LHCN-M2 (cell line): ENCODE results near the gene ACTL7A. TPM values are rescaled to one million over a fixed set of nuclear protein-coding genes. Genes with fewer than 3 reads are reported as not detected.
"Not testable (repeated sequence)": the region's sequence is repeated elsewhere in the genome, so short reads cannot be mapped to it uniquely, and the experiment has no call there.

Source experiments
- DNase-seq: peaks from one replicate; pipeline ENCODE4 v3.0.0-alpha.2; 2012; ENCODE audit warnings: low read depth
- total RNA-seq: library from RNA; depleted of rRNA; stranded (reverse); fragments of >200 nt; gene quantifications from 2 replicates; pipeline ENCODE4 v1.2.3, GENCODE V29; 2014

Gene ACTL7A
- total RNA-seq, 1 experiment from 2014 or later = not detected

DNA sequence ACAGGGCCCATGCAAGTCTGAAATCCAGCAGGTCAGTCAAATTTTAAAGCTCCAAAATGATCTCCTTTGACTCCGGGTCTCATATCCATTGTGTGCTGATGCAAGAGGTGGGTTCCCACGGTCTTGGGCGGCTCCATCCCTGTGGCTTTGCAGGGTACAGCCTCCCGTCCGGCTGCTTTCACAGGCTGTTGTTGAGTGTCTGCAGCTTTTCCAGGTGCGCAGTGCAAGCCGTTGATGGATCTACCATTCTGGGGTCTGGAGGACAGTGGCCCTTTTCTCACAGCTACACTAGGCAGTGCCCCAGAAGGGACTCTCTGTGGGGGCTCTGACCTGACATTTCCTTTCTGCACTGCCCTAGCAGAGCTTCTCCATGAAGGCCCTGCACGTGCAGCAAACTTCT is 13.8 kb upstream of the ACTL7A start:
- DNase-seq = not testable (repeated sequence)

DNA sequence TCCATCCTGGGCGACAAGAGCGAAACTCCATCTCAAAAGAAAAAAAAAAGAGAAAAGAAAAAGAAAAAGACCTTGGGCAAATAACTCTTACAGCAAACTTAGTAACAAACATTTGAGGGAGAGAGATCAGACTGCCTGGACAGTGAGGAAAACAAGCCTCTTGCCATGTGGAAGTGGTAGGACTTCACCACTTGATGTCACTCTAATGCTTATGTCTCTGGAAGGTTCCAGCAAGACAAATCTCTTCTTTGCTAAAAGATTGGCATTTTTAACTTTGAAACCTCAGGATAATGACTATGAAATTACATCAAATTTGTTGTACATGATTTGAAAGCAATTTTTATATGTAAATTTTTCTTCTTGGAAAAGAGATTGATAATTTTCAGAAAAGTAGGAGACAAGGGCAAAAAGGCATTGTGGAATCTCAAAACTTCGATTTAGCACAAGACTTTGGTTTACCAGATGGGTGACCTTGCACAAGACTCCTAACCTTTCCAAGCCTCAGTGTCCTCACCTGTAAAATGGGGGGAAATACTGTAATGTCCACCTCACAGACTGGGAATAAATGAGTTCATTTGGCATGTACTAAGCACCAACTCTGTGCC is 11.7 kb upstream of the ACTL7A start:
- DNase-seq = peak; percentile 31

DNA sequence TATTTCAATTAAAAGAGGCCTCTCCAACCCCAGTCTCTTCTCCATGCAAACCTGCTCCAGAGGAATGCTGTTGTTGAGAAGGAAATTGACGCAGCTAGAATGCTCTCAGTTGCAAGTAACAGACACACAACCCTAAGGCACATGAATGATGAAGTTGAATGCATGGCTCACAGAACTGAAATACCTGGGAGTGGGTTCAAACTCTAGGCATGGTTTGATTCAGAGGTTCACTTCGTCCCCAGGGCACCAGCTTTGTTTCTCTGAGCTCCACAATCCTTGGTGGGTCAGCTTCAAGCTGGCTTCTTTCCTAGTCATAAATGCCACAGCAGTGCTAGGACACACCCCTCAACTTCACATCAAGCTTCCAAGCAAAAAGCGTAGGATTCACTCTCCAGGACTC is 10.9 kb upstream of the ACTL7A start:
- no peak for DNase-seq

DNA sequence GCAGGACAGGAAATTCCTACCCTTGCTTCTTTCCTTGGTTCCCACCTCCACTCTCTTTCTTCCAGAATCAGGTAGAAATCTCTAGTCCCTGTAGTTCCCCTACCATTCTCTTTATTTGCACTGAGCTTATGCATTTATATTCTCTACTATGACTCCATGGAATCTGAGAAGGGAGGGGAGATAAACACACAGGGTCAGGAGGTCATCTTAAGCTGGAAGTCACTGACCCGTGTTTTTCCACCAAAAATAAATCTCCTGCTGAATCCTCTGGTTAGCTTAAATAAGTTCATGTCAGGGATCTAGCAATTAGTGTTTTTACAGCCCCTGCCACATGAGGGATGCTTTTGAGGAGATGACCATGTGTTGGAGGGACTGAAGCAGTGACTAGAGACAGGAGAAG is 10.0 kb upstream of the ACTL7A start:
- DNase-seq = no peak

DNA sequence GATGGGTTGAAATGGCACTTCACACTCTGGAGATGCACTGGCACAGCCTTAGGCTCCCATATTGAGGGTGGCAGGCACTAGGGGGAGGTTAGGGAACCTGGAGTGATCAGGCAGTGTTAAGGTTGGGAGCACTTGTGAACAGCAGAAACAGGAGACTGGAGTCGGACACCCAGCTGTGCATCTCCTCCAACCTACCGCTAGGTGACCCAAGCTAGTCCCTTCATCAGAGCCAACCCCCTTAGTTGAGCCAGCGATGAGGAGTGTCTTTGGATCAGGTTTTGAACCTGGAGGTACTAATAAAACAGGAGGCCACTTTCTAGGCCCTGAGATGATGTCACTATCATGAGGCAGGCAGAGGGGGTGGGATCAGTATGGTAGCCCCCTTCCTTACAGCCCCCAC is 8.0 kb upstream of the ACTL7A start:
- no peak for DNase-seq

DNA sequence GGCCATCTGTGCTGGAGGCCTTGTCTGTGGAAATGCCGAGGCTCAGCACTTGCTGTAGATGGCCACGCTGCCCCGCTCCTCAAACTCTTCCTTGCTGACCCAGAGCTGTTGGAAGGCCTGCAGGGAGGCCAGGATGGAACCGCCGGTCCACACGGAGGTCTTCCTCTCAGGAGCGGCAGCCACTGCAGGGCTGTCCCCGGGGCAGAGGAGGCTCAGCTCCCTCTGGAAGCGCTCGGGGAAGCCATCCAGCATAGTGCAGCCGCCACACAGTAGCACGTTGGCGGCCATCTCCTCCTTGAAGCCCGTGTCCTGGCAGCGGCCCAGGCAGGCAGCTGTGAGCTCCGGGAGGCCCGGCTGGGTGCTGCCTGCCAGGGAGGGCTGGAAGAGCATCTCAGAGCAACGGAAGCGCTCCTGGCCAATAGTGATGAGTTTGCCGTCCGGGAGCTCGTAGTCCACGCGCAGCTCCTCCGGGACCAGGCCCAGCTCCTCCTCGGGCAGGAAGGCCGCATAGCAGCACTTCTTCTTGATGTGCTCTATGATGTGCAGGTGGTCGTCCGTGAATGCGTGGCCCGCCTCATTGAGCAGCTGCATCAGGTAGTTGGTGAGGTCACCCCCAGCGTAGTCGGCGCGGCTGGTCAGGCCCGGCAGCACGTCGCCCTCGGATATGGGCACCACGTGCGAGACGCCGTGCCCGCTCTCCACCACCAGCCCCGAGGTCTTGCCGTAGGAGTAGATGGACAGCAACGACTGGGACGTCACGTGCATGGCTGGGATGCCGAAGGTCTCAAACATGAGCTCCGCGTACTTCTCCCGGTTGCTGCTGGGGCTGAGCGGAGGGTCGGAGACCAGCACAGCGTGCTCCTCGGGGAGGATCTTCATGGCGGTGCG is 7.2 kb upstream of the ACTL7A start:
- DNase-seq = no peak

DNA sequence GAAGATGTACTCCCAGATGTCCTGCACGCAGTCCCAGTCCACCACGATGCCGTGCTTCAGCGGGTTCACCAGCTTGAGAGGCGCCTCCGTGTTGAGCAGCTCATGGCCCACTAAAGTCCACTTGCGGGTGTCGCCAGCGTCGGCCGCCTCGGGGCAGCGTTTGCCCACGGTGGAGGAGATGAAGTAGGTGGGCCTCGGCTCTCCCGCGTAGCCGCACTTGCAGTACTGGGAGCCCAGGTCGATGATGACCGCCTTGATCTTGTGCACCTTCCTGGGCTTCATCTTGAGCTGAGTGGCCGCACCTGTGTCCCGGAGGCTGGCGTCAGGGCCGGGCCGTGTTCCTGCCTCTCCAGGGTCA is 6.6 kb upstream of the ACTL7A start:
- DNase-seq = no peak

DNA sequence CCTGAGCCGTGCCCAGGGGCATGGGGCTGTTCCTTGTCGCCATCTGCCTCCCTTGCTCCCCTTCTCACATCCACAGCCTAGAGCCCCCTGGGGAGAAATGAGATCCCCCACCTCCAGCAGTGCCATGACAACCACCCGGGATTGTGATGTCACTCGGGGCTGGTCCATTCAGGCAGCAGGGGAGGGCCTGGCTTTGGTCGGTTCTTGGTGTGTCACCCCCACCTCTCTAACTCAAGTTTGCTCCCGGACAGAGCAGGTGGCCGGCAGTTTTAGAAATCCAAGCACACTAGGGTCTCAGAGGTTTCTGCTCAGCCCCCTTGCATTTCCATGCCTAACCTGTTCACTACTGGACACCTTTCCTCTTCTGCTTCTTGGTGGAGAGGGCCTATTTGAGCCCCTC is 6.2 kb upstream of the ACTL7A start, which contains the start of gene ACTL7B:
TSS of gene ACTL7B (minus strand) at position 99 of the 400 bp plus-strand sequence. CDS start at position 43, 56 bp downstream.
- DNase-seq = no peak

DNA sequence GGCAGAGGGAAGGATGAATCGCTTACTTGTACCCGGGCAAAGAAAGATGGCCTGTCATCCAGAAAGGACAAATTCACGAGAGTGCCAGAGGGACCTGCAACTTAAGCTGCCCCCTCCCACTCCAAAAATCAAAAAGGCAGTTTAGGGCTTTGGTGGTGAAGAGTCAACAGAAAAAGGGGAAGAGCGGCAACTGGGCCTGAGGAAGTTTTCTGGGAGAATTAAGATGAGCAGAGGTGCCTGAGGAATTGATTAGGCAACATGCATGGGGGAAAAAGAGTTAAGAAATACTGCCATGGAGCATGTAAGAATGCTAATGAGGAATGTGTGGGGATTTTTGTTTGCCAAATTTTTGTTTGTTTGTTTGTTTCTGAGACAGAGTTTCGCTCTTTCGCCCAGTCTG is 4.5 kb upstream of the ACTL7A start:
- no peak for DNase-seq

DNA sequence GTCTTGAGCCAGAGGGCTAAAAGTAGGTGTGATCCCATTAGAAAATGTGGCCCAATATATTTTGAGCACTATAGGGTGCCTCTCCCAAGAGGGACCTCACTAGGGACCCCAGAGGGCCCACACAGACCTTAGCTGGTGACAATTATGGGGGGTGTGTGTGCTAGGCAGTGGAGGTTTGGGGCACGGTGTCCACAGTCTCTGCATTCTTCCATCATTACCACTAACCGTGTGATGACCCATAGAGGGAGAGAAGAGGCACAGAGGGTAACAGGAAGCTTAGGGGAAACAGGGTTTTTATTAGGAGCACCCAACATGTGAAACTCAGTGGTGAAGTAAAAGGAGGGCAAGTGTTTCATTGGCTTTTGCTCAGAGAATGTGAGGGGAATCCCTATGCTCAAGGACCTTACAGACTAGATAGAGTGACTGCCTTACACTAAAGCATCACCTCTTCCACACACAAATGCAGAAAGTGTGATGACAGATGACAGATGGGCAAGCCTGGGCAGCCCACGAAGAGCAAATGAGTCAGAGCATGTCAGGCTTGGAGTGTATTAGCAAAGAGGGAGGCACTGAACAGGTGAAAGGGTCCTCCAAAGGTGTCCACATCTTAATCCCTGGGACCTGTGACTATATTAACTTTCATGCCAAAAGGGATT is 2.5 kb upstream of the ACTL7A start:
- peak; percentile 61 for DNase-seq

DNA sequence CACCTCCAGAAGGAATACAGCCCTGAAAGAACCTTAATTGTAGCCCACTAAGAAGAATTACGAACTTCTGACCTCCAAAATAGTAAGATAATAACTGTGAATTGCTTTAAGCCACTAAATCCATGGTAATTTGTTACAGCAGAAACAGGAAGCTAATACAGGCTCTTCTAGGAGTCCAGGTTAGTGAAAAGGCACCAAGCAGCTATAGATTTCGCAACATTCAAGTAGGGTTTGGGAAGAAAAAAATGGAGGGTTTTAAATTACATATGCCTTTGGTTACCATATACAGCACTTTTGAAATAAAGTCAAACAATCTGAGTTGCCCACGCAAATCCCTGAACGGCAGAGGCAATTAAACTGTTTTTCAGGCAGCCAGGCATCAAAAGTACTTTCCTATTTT is 1.7 kb upstream of the ACTL7A start:
- DNase-seq = no peak

DNA sequence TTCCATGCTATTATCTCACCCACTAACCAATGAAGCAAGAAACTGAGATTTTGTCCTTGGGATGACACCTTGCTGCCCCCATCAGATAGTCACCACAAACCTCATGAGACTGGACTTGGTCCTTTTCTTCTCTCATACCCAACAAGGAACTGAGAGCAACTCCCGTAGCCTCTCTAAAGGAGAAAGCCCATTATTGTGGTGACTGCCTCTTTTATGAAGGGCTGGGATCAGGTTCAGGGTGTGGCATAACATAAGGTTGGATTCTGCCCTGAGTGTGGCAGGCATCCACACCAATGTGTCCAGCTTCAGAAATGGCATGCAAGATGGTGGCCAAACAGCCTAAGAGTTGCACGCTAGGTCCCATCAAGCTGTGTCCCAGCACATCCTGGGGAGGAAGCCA is 1.3 kb upstream of the ACTL7A start:
- no peak for DNase-seq

DNA sequence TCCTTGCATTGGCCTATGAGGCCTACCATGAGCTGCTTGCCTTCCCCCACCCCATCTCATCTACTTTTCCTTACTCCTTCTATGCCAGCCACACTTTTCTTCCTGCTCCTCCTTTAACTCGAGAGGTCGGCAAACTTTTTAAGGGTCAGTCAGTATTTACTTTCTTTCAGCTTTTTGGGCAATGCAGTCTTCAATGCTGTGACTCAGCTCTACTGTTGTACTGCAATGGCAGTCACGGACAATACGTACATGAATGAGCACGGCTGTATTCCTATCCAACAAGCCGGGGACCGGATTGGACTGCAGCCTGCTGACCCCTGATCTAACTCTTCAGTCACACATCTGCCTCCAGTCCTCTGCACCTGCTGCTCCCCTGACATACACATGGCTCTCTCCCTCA is 602 bp upstream of the ACTL7A start:
- DNase-seq = no peak

DNA sequence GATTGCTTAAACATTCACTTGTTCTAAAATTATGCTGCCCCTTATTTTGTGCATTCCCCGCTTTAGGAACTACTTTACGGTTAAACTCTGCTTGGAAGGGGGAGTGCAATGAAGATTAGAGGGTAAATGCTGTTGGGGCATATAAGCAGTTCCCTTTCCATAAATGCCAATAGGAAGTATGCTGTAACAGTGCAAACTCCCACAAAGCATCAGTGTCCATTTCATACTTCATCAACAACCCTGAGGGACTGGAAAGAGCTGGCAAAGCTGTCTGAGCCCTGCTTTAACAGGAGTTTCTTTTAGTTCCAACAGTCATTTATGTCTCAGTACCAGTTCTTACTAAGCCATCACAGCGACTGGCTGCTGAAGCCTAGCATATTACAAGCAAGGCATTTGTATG is 1.8 kb downstream of the ACTL7A start:
- no peak for DNase-seq

DNA sequence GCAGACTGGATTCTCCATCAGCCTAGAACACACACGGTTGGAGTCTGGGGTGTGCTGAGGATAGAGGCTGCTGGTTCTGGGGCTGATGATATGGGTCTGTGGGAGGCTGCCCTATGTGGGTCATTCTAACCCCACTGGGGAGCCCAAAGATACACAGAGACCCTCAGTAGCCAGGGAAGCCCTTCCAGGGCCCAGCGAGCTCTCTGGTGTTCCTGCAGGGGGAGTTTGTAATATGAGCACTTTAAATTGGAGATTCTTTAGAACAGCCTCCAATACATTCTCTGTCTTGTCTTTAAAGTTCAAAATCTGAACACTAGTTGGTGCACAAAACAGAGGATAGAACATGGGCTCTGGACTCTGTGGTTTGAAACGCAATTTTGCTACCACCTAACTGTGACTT is 2.4 kb downstream of the ACTL7A start:
- no peak for DNase-seq

DNA sequence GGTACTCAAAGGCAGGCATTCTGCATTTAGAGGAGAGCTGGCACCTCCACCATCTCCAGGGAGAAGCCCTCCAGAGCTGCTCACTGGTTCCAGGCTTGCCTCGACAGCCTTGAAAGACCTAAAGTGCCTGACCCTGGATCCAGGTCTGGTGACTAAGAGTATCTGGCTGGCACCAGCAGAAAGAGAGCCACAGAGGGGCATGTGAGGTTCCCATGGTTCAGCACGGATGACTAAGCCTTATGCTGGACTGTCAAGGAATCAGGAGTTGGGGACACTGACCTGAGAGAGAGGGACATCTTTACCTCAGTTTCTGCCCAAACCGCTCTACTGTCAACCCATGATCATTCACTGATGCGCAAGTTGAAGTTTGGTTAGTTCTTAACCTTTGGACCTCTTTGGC is 3.0 kb downstream of the ACTL7A start:
- peak; percentile 21 for DNase-seq

DNA sequence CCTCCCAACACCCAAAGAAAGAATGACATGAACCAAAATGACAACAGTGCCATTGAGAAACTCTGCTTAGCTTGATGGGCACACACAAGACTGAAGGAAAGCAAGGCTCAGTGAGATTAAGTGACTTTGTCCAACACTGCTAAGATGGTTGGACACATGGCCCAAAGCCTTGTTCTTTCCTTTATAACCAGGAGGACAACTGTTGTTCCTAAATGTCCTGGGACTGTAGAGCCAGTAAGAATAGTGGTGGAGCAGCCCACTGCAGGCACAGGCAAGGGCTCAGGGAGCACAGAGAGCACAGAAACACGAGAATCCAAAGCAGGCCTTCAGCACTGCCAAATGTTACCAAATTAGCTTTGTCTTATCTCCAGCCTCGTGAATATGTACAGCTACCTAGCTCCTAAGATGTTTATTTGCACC is 3.9 kb downstream of the ACTL7A start:
- no peak for DNase-seq

DNA sequence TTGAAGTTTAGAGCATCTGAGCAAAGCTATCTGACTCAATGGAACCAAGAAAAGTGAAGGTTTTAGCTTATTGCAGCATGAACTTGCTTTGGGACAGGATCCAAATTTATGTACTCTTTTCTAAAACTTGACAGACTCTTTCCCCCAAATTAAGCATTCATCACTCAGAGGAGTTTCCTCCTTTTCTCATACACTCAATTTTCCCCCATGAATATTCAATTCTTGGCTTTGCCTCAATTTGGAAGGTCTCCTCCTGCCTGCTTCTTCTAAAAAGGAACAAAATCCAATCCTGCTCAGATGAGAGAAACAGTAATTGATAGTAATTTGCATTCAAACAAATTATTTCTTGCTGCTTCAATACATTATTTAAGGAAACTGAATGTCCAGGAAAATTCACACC is 5.0 kb downstream of the ACTL7A start:
- no peak for DNase-seq

DNA sequence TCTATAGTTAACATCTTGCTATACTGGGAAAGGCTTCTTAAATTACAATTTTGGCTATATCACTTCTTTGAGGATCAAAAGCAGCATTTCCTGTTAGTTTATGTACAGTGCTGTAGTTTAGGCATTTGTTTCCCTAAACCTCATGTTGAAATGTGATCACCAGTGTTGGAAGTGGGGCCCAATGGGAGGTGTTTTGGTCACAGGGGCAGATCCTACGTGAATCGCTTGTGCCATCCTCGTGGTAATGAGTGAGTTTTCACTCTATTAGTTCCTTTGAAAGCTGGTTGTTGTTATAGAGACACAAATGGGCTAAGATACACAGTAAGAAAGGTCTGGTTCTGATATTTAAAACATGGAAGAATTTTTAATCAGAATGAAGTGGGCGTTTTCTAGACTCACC is 5.8 kb downstream of the ACTL7A start:
- DNase-seq = no peak

DNA sequence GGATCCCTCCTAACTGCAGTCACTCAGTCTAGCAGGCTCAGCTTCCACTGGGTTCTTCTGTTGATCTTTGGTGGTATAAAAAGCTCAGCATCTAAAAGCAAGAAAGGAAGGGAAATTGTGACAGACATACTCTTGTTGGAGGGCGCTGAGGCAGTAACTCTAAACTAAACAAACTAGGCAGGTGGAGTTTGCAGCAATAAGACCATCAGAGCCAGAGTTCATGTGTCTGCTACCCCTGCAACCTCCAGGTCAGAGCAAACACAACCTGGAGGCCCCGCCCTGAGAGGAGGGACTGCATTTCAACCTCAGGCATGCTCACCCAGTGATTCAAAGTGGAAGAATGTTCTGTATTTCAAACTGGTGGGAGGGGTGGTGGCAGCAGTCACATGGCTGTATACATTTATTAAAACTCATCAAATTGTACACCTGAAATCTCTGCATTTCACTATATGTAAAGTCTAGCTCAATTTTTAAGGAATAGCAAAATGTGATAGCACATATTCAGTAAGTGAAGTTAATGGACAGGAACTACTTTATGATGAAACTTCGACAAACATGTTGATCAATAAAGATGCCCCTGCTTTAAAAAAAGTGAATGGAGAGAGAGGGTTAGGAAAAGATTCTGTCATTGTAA is 7.1 kb downstream of the ACTL7A start:
- DNase-seq = peak; percentile 50

DNA sequence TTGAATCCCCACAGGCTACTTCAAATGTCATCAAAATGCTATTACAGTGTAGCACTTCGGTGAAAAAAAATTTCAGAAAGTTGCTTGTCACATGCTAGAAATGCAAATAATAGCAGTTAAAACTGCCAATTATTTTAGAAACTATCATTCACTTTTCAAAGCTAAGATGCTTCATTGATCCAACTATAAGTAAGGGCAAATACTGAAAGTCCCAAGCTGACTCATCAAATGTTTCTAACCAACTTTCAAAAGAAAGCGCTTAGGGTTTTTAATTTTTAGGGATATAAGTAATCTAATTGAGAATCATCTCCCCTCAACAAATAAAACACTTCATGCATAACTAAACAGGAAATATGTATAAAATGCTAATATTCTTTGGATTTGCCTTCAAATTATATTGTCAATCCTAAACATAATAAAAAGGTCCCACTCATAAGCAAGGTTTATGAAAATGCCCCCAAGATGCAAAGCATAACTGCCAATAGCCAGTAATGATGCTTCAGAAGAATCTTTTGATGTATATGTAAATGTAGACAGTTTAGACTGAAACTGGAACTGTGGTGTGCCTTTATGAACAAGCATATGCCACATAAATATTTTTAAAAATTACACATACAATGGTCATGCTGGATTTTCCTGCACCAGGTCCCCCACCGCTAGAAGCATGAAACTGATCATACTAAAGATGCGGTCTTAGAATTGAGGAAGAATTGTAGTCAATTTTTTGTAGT is 12.2 kb downstream of the ACTL7A start:
- DNase-seq = no peak

DNA sequence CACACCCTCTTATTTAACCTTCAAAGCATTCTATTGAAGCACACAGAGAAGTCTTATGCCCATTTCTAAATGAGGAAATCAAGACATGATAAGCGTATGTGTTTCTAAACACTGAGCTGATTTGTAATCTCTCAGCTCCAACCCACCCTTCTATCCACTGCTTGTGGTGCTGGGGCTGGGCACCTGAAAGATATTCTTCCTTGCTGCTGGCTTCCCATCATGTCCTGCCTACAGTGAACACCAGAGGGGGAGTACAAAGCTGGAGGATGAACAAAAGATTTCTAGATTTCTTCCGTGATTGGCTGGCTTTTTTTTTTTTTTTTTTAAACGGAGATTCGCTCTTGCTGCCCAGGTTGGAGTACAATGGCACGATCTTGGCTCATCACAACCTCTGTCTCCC is 14.4 kb downstream of the ACTL7A start:
- no peak for DNase-seq
